AG04450 (cell line): ENCODE measurements around the gene NSUN3. TPM values are rescaled to one million over a fixed set of nuclear protein-coding genes. Genes with fewer than 3 reads are reported as not detected.

ENCODE experiments used
- CTCF ChIA-PET: fragments of 300-600, 350-600 bp; formaldehyde crosslinking; extraction: SDS; loops from one replicate; lab custom pipeline; 2022; ENCODE audit warnings: antibody characterized with exemption, inconsistent platforms; lab: Charles Lee
- POLR2A ChIA-PET: fragments of 350-600 bp; formaldehyde crosslinking; extraction: SDS; loops from one replicate; lab custom pipeline; 2021; ENCODE audit warnings: antibody characterized with exemption, inconsistent platforms; lab: Yijun Ruan, JAX
- DNase-seq: peaks from one replicate; pipeline ENCODE4 v3.0.0-alpha.2; 2011; ENCODE audit warnings: low read depth, low spot score
- H3K27ac ChIP-seq: one replicate; pipeline ENCODE4 v1.5.1; 2012; ENCODE audit warnings: low read depth, low read length, control low read depth
- H3K27me3 ChIP-seq: one replicate; pipeline ENCODE4 v1.6.0; 2012; ENCODE audit warnings: low read length; ENCODE audit not compliant: control insufficient read depth, insufficient read depth
- H3K4me3 ChIP-seq: 2 replicates; pipeline ENCODE4 v1.5.1; 2011; ENCODE audit warnings: mild to moderate bottlenecking, low read depth, low read length, control low read depth
- H3K9me3 ChIP-seq: 2 replicates; pipeline ENCODE4 v1.5.1; 2012; ENCODE audit warnings: low read length; ENCODE audit not compliant: control insufficient read depth, insufficient read depth
- polyA plus RNA-seq: library from polyadenylated mRNA; depleted of rRNA; stranded (reverse); fragments of >200 nt; gene quantifications from 2 replicates; pipeline ENCODE4 v1.2.3, GENCODE V29; 2011
- TF ChIP-seq, protein P1 (sequence below): IDR thresholded peaks from 2 replicates; pipeline ENCODE4 v1.5.1; 2011; ENCODE audit warnings: low read depth, low read length, control low read depth, inconsistent platforms

Gene NSUN3
- polyA plus RNA-seq, 1 experiment, result 7.7 TPM

GRCh38 chr3:94046533-94046932 lies 16.3 kb upstream of the NSUN3 start:
- Histone ChIP-seq H3K27me3 (no peaks in the 10 kb centered on the region), H3K4me3 (no peak overlapping the region), H3K9me3 (peaks cover 12% of the 10 kb centered on the region), H3K27ac (no peak overlapping the region)
- DNase-seq, result no peak
- ChIA-PET CTCF (no interaction called here), POLR2A (no interaction called here)
- TF ChIP-seq, protein P1, sequence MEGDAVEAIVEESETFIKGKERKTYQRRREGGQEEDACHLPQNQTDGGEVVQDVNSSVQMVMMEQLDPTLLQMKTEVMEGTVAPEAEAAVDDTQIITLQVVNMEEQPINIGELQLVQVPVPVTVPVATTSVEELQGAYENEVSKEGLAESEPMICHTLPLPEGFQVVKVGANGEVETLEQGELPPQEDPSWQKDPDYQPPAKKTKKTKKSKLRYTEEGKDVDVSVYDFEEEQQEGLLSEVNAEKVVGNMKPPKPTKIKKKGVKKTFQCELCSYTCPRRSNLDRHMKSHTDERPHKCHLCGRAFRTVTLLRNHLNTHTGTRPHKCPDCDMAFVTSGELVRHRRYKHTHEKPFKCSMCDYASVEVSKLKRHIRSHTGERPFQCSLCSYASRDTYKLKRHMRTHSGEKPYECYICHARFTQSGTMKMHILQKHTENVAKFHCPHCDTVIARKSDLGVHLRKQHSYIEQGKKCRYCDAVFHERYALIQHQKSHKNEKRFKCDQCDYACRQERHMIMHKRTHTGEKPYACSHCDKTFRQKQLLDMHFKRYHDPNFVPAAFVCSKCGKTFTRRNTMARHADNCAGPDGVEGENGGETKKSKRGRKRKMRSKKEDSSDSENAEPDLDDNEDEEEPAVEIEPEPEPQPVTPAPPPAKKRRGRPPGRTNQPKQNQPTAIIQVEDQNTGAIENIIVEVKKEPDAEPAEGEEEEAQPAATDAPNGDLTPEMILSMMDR, result no peak

DNA sequence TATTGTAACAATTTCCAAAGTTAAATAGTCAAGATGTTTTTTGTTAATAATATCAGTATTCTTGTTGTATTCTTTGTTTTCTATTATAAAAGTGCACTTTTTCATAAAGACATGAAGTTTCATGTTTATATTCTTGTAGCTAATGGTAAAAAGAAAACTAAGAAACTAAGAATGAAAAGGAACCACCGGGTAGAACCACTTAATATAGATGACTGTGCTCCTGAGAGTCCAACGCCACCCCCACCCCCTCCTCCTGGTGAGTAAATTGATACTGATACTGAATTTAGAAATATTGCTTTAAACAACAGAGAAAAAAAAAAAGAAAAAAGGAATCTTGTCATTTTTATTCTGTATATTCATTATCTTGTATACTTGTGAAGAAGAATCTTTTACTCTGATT lies 13.6 kb upstream of the NSUN3 start:
- no peak overlapping the region for H3K4me3 ChIP-seq
- TF ChIP-seq, protein P1, result no peak
- no peak overlapping the region for H3K27ac ChIP-seq
- CTCF ChIA-PET, result interaction anchor here (0.6 to 3.1 kb wide), 2 partner anchors 12 to 1009 kb away, joined by 3 to 9 read pairs; no protein-coding TSS in a partner anchor
- POLR2A ChIA-PET, result interaction anchor here (0.7 kb wide), 1 partner anchor 14 kb away, joined by 7 read pairs; no protein-coding TSS in a partner anchor
- peaks cover 5% of the 10 kb centered on the region for H3K9me3 ChIP-seq
- DNase-seq, result no peak
- no peaks in the 10 kb centered on the region for H3K27me3 ChIP-seq

DNA sequence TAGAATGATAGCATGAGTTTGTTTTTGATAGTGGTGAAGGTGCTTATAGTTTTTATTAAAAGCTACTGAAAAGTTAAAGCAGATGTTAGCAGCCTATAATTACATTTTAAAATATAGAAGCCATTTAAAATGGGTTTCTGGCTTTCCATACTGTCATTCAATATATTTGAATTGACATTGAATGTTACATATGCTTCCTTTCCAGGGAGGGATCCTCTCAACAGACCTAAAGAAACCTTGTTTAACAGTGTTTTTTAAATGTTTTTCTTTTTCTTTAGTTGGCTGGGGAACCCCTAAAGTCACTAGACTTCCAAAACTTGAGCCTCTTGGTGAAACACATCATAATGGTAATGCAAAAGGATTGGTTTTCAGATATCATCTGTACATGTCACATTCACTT lies 12.3 kb upstream of the NSUN3 start:
- Histone ChIP-seq H3K27ac (no peak overlapping the region), H3K9me3 (no peaks in the 10 kb centered on the region), H3K4me3 (no peak overlapping the region), H3K27me3 (no peaks in the 10 kb centered on the region)
- DNase-seq, result no peak
- TF ChIP-seq, protein P1, result no peak
- ChIA-PET CTCF (interaction anchor here (0.7 to 3.1 kb wide), 5 partner anchors 13 to 52 kb away, joined by 4 to 9 read pairs (median 5); no protein-coding TSS in a partner anchor), POLR2A (no interaction called here)

GRCh38 chr3:94061297-94061696 lies 1.6 kb upstream of the NSUN3 start:
- H3K27me3 ChIP-seq, result no peaks in the 10 kb centered on the region
- no peak for DNase-seq
- TF ChIP-seq, protein P1, result no peak
- ChIA-PET POLR2A (no interaction called here), CTCF (interaction anchor here (0.6 to 2.4 kb wide), 2 partner anchors 8 to 58 kb away, joined by 5 to 12 read pairs; no protein-coding TSS in a partner anchor)
- H3K9me3 ChIP-seq, result no peaks in the 10 kb centered on the region
- no peak overlapping the region for H3K27ac ChIP-seq
- no peak overlapping the region for H3K4me3 ChIP-seq

DNA sequence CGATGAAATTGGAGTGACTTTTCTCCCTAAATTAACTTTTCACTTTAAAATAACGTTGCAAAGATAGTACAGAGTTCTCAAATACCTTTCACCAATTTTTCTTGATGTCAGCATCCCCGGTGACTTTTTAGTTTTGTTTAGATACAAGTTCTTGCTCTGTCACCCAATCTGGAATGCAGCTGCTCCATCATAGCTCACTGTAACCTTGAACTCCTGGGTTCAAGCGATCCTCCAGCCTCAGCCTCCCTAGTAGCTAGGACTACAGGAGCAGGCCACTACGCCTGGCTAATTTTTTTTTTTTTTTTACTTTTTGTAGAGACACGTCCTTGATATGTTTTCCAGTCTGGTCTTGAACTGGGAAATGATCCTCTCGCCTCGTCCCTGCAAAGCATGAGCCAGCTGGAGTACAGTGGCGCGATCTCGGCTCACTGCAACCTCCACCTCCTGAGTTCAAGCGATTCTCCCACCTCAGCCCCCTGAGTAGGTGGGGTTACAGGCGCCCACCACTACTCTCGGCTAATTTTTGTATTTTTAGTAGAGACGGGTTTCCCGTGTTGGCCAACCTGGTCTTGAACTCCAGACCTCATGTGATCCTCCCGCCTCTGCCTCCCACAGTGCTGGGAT lies 747 bp downstream of the NSUN3 start:
- no peak for DNase-seq
- ChIA-PET CTCF (interaction anchor here (1.1 to 2.4 kb wide), 4 partner anchors 26 to 61 kb away, joined by 3 to 14 read pairs (median 9); no protein-coding TSS in a partner anchor), POLR2A (interaction anchor here (0.5 to 1.8 kb wide), 4 partner anchors 14 to 90 kb away, joined by 3 to 10 read pairs (median 7); partner anchors contain the start of genes ARL13B and PROS1)
- TF ChIP-seq, protein P1, result no peak
- Histone ChIP-seq H3K27me3 (no peaks in the 10 kb centered on the region), H3K27ac (peak overlapping the region; percentile 99), H3K4me3 (peak overlapping the region; percentile 87), H3K9me3 (no peaks in the 10 kb centered on the region)
